ENCODE results near the gene B3GALNT1.

Gene B3GALNT1

GRCh38 chr3:161104561-161105551 lies at the start of gene B3GALNT1:
Gene B3GALNT1 (minus strand): TSS chr3:161105349. CDS start chr3:161086754, 18,595 bp downstream.
- DNase-seq (ENCODE audit: low spot score): peak; percentile 77
- H3K27ac ChIP-seq: peak within 1 kb of the TSS; percentile 75 to 84

GRCh38 chr3:161153480-161153879 lies 48.3 kb upstream of the B3GALNT1 start:
- Histone ChIP-seq H3K27ac (no peak overlapping the region), H3K4me3 (no peak overlapping the region)
- DNase-seq (ENCODE audit: low spot score): no peak
- no peak for TF ChIP-seq CTCF (IDR thresholded peaks at IDR 0.05)

More at GRCh38 chr3:161104561-161105551, at the start of gene B3GALNT1:
- no peak for TF ChIP-seq CTCF (IDR thresholded peaks at IDR 0.05)
- H3K4me3 ChIP-seq: peak within 1 kb of the TSS; percentile 84

GRCh38 chr3:161150001-161150525 lies 44.9 kb upstream of the B3GALNT1 start:
- DNase-seq (ENCODE audit: low spot score): no peak
- Histone ChIP-seq H3K4me3 (no peak overlapping the region), H3K27ac (no peak overlapping the region)
- TF ChIP-seq CTCF (IDR thresholded peaks at IDR 0.05): no peak

- H3K27ac ChIP-seq: no peak overlapping the region
- DNase-seq (ENCODE audit: low spot score): no peak
- no peak for TF ChIP-seq CTCF (IDR thresholded peaks at IDR 0.05)
- H3K4me3 ChIP-seq: no peak overlapping the region
Measured at GRCh38 chr3:161149529-161149928, 44.4 kb upstream of the B3GALNT1 start.

GRCh38 chr3:161148832-161149475 lies 43.8 kb upstream of the B3GALNT1 start:
- DNase-seq (ENCODE audit: low spot score): no peak
- Histone ChIP-seq H3K27ac (no peak overlapping the region), H3K4me3 (no peak overlapping the region)
- TF ChIP-seq CTCF (IDR thresholded peaks at IDR 0.05): no peak

- Histone ChIP-seq H3K4me3 (no peak overlapping the region), H3K27ac (no peak overlapping the region)
- DNase-seq (ENCODE audit: low spot score): no peak
- TF ChIP-seq CTCF (IDR thresholded peaks at IDR 0.05): no peak
Measured at GRCh38 chr3:161142486-161142885, 37.3 kb upstream of the B3GALNT1 start.
